H1 (cell line): ENCODE measurements around the gene LRRC27. TPM values are rescaled to one million over a fixed set of nuclear protein-coding genes. Genes with fewer than 3 reads are reported as not detected.

Experiments
- CTCF ChIA-PET: fragments of 300-600 bp; sonication (Branson Sonifier 250); formaldehyde crosslinking; loops from one replicate; lab custom pipeline; 2021; ENCODE audit not compliant: partially characterized antibody; lab: Charles Lee
- POLR2A ChIA-PET: fragments of 300-600 bp; sonication (Branson Sonifier 250); formaldehyde crosslinking; loops from one replicate; lab custom pipeline; 2021; ENCODE audit warnings: inconsistent platforms; ENCODE audit not compliant: partially characterized antibody; lab: Charles Lee
- DNase-seq, 2 experiments: peaks; one replicate each; pipeline versions ENCODE4 v3.0.0 to v3.0.0-alpha.2; 2010 to 2022; ENCODE audit warnings: low spot score in 2 of 2, low read depth in 1 of 2, mixed read lengths in 1 of 2
- FAIRE-seq: peaks from 2 replicates; lab custom pipeline; 2011; peaks lifted over from hg19 to GRCh38; lab: Jason Lieb, UNC
- H2AFZ ChIP-seq: 2 replicates; pipeline ENCODE4 v1.8.1; 2012; ENCODE audit warnings: low read length, inconsistent platforms
- H2AK5ac ChIP-seq: 2 replicates; pipeline ENCODE4 v1.6.1; 2013; ENCODE audit warnings: low read depth, low read length
- H2BK120ac ChIP-seq: replicated peaks from 2 replicates; pipeline ENCODE3; 2013; ENCODE audit warnings: low read depth, low read length, inconsistent platforms
- H2BK12ac ChIP-seq: 2 replicates; pipeline ENCODE4 v1.6.1; 2013; ENCODE audit warnings: low read depth, low read length
- H2BK15ac ChIP-seq: 2 replicates; pipeline ENCODE4 v1.6.1; 2013; ENCODE audit warnings: low read length
- H2BK20ac ChIP-seq: 2 replicates; pipeline ENCODE4 v1.6.1; 2013; ENCODE audit warnings: low read length
- H2BK5ac ChIP-seq: 2 replicates; pipeline ENCODE4 v1.6.1; 2013; ENCODE audit warnings: low read depth, low read length
- H3K14ac ChIP-seq: 2 replicates; pipeline ENCODE4 v1.6.1; 2013; ENCODE audit warnings: inconsistent platforms; ENCODE audit not compliant: insufficient read length
- H3K18ac ChIP-seq: 2 replicates; pipeline ENCODE4 v1.6.1; 2013; ENCODE audit warnings: low read length; ENCODE audit errors: extremely low read depth
- H3K23ac ChIP-seq: 2 replicates; pipeline ENCODE4 v1.6.1; 2013; ENCODE audit warnings: inconsistent platforms; ENCODE audit not compliant: insufficient read length
- H3K23me2 ChIP-seq: 2 replicates; pipeline ENCODE4 v1.6.1; 2013; ENCODE audit warnings: low read depth, low read length
- H3K27ac ChIP-seq: 2 replicates; pipeline ENCODE4 v1.6.1; 2011; ENCODE audit warnings: low read depth, low read length, inconsistent platforms
- H3K27me3 ChIP-seq, 4 experiments: replicated peaks in 1 of 4; 1 replicate in 1 of 4; 2 replicates in 3 of 4; pipeline versions ENCODE4 v1.6.1 to v1.8.1; 2011 to 2013; ENCODE audit warnings: low read length in 3 of 4, mild to moderate bottlenecking in 3 of 4, inconsistent platforms in 2 of 4, mixed read lengths in 2 of 4, moderate library complexity in 1 of 4; ENCODE audit not compliant: control insufficient read depth in 3 of 4, insufficient read depth in 3 of 4; ENCODE audit errors: extremely low read depth in 1 of 4
- H3K36me3 ChIP-seq, 4 experiments: 2 replicates each; pipeline versions ENCODE4 v1.6.1 to v1.8.1; 2011 to 2013; ENCODE audit warnings: mild to moderate bottlenecking in 4 of 4, low read length in 3 of 4, moderate library complexity in 2 of 4, control low read depth in 1 of 4, inconsistent platforms in 1 of 4; ENCODE audit not compliant: insufficient read depth in 4 of 4, control insufficient read depth in 2 of 4
- H3K4ac ChIP-seq: replicated peaks from 2 replicates; pipeline ENCODE3; 2013; ENCODE audit warnings: low read length, low read depth, mixed read lengths, inconsistent platforms; ENCODE audit not compliant: insufficient read length
- H3K4me1 ChIP-seq, 4 experiments: replicated peaks in 1 of 4; 1 replicate in 1 of 4; 2 replicates in 3 of 4; pipeline versions ENCODE4 v1.6.1 to v1.8.1; 2011 to 2013; ENCODE audit warnings: low read length in 3 of 4, inconsistent platforms in 2 of 4, mixed read lengths in 1 of 4; ENCODE audit not compliant: insufficient read depth in 4 of 4, control insufficient read depth in 3 of 4
- H3K4me2 ChIP-seq, 2 experiments: 2 replicates each; pipeline versions ENCODE4 v1.6.1 to v1.8.1; 2011 to 2013; ENCODE audit warnings: low read depth in 2 of 2, low read length in 2 of 2, control low read depth in 1 of 2, inconsistent platforms in 1 of 2, mild to moderate bottlenecking in 1 of 2; ENCODE audit not compliant: insufficient read depth in 1 of 2
- H3K4me3 ChIP-seq, 4 experiments: fragments of 200-600, 300-600 bp in 1 of 4; sonication (generic), shearing (Covaris generic), sonication (Bioruptor Twin) in 1 of 4; 2 replicates each; pipeline versions ENCODE4 v1.5.1 to v1.8.1; 2011 to 2016; ENCODE audit warnings: low read length in 4 of 4, low read depth in 3 of 4, control low read depth in 2 of 4, inconsistent platforms in 2 of 4, mild to moderate bottlenecking in 2 of 4, mixed read lengths in 1 of 4, moderate library complexity in 1 of 4; ENCODE audit not compliant: insufficient read depth in 2 of 4; ENCODE audit errors: extremely low read depth in 1 of 4
- H3K56ac ChIP-seq: replicated peaks from 2 replicates; pipeline ENCODE3; 2013; ENCODE audit warnings: low read depth, mild to moderate bottlenecking, mixed read lengths, low read length, inconsistent platforms; ENCODE audit not compliant: insufficient read length
- H3K79me1 ChIP-seq: 2 replicates; pipeline ENCODE4 v1.6.1; 2013; ENCODE audit warnings: low read depth, low read length, control low read depth
- H3K79me2 ChIP-seq, 2 experiments: 2 replicates each; pipeline versions ENCODE4 v1.6.1 to v1.8.1; 2012 to 2013; ENCODE audit warnings: low read length in 2 of 2, mild to moderate bottlenecking in 2 of 2, inconsistent platforms in 1 of 2; ENCODE audit not compliant: insufficient read depth in 2 of 2, control insufficient read depth in 1 of 2
- H3K9ac ChIP-seq, 4 experiments: replicated peaks in 1 of 4; 1 replicate in 1 of 4; 2 replicates in 3 of 4; pipeline versions ENCODE4 v1.6.1 to v1.8.1; 2011 to 2013; ENCODE audit warnings: low read depth in 3 of 4, low read length in 3 of 4, control low read depth in 2 of 4, mild to moderate bottlenecking in 2 of 4, moderate library complexity in 2 of 4, inconsistent platforms in 1 of 4; ENCODE audit errors: extremely low read depth in 1 of 4
- H3K9me3 ChIP-seq, 2 experiments: 2 replicates each; pipeline versions ENCODE4 v1.6.1 to v1.8.1; 2012 to 2013; ENCODE audit warnings: mild to moderate bottlenecking in 2 of 2, moderate library complexity in 2 of 2, control low read depth in 1 of 2, inconsistent platforms in 1 of 2, low read depth in 1 of 2, low read length in 1 of 2, mixed read lengths in 1 of 2; ENCODE audit not compliant: insufficient read depth in 2 of 2
- H4K20me1 ChIP-seq, 2 experiments: replicated peaks in 1 of 2; 2 replicates each; pipeline versions ENCODE3 to v1.8.1; 2011 to 2013; ENCODE audit warnings: inconsistent platforms in 2 of 2, low read length in 2 of 2, mild to moderate bottlenecking in 1 of 2; ENCODE audit not compliant: insufficient read depth in 2 of 2, control insufficient read depth in 1 of 2
- H4K5ac ChIP-seq: 2 replicates; pipeline ENCODE4 v1.6.1; 2013; ENCODE audit warnings: low read length, low read depth, mixed read lengths, inconsistent platforms; ENCODE audit not compliant: insufficient read length
- H4K8ac ChIP-seq: 2 replicates; pipeline ENCODE4 v1.8.0; 2013; ENCODE audit warnings: mild to moderate bottlenecking, moderate library complexity, low read length, inconsistent platforms; ENCODE audit not compliant: insufficient read depth; ENCODE audit errors: extremely low read depth
- H4K91ac ChIP-seq: replicated peaks from 2 replicates; pipeline ENCODE3; 2013; ENCODE audit warnings: low read length, mixed read lengths, inconsistent platforms; ENCODE audit not compliant: insufficient read length
- ATF2 ChIP-seq: IDR thresholded peaks from 2 replicates; pipeline ENCODE4 v1.6.1; 2012; ENCODE audit warnings: low read length, inconsistent platforms
- BRCA1 ChIP-seq: IDR thresholded peaks from 2 replicates; pipeline ENCODE4 v1.6.1; 2012; ENCODE audit warnings: low read depth, low read length, improper control_type of control experiment
- CBX5 ChIP-seq: fragments of 300-800, 300-1000 bp; sonication (generic); IDR thresholded peaks from 2 replicates; pipeline ENCODE4 v1.7.1; 2016; ENCODE audit warnings: antibody characterized with exemption, low read length, low read depth
- CTCF ChIP-seq, 3 experiments: IDR thresholded peaks; 1 replicate in 2 of 3; 2 replicates in 1 of 3; pipeline versions ENCODE4 v1.5.1 to v1.6.1; 2011; ENCODE audit warnings: low read length in 3 of 3, mild to moderate bottlenecking in 3 of 3, inconsistent platforms in 2 of 3, low read depth in 1 of 3, moderate library complexity in 1 of 3; ENCODE audit not compliant: insufficient read depth in 1 of 3; ENCODE audit errors: control extremely low read depth in 1 of 3
- GTF2F1 ChIP-seq: IDR thresholded peaks from 2 replicates; pipeline ENCODE4 v1.6.1; 2012; ENCODE audit warnings: low read depth, low read length, improper control_type of control experiment, borderline replicate concordance
- KDM1A ChIP-seq: fragments of 200-600, 300-600 bp; sonication (generic); IDR thresholded peaks from 2 replicates; pipeline ENCODE4 v1.7.1; 2016; ENCODE audit warnings: mild to moderate bottlenecking, low read length, borderline replicate concordance
- NANOG ChIP-seq: IDR thresholded peaks from 2 replicates; pipeline ENCODE4 v1.6.1; 2011; ENCODE audit warnings: low read length, low read depth, mild to moderate bottlenecking, inconsistent platforms; ENCODE audit not compliant: insufficient read depth, poor library complexity, severe bottlenecking
- SIX5 ChIP-seq: IDR thresholded peaks from 2 replicates; pipeline ENCODE4 v1.6.1; 2011; ENCODE audit warnings: mild to moderate bottlenecking, low read depth, low read length
- TBP ChIP-seq: IDR thresholded peaks from 2 replicates; pipeline ENCODE4 v1.6.1; 2011; ENCODE audit warnings: low read depth, low read length, improper control_type of control experiment
- WGBS, 2 experiments: shearing (Covaris generic) in 1 of 2; methylation state at CpG; one replicate each; pipeline versions ENCODE4 v1.1.6 to v1.1.7; 2013 to 2015; ENCODE audit warnings: low lambda C conversion rate in 2 of 2, mixed read lengths in 2 of 2, inconsistent platforms in 1 of 2, low coverage in 1 of 2, missing lambda C conversion rate in 1 of 2; ENCODE audit not compliant: insufficient replicate concordance in 2 of 2, insufficient coverage in 1 of 2, insufficient read length in 1 of 2; ENCODE audit errors: extremely low coverage in 1 of 2, missing lambda C conversion rate in 1 of 2; 5-methylcytosine and 5-hydroxymethylcytosine counted together
- polyA plus RNA-seq, 7 experiments: library from polyadenylated mRNA; depleted of rRNA in 3 of 7; stranded (reverse) in 5 of 7; unstranded in 2 of 7; fragments of >200 nt in 5 of 7; fragments of 200-250 nt in 2 of 7; gene quantifications; 1 replicate in 5 of 7; 2 replicates in 1 of 7; 4 replicates in 1 of 7; pipeline versions ENCODE4 v1.2.1 to v1.2.3, GENCODE V29; 2011 to 2013; ENCODE audit warnings: missing spikeins in 2 of 7, mixed read lengths in 2 of 7
- total RNA-seq: library from RNA; stranded (reverse); fragmentation: NEBNext Ultra II Directional; extraction: Animal tissue kit (Norgen Biotek cat#: 25700); gene quantifications from 2 replicates; pipeline ENCODE4 v1.2.1, GENCODE V29; 2021

The LRRC27 gene
- total and polyA plus RNA-seq, 2 of the 8 experiments (the other 6 are each of a cell fraction or from before 2014, with no cell fraction given): 1.2 to 3.8 TPM

GRCh38 chr10:132374612-132375011 lies 42.6 kb downstream of the LRRC27 start:
- H2BK20ac ChIP-seq: no peak overlapping the region
- no peak for FAIRE-seq
- H3K4me3 ChIP-seq: no peak overlapping the region
- no peak for TF ChIP-seq SIX5
- TF ChIP-seq BRCA1: no peak
- TF ChIP-seq TBP: no peak
- TF ChIP-seq NANOG: no peak
- TF ChIP-seq CBX5: no peak
- TF ChIP-seq KDM1A: no peak
- no peak for TF ChIP-seq ATF2
- no peak for TF ChIP-seq CTCF (IDR thresholded peaks at IDR 0.05; ENCODE audit: control extremely low read depth in 1 of 3, insufficient read depth in 1 of 3, low read depth in 1 of 3, low read length in 3 of 3)
- no peak for TF ChIP-seq GTF2F1

More at GRCh38 chr10:132374612-132375011, 42.6 kb downstream of the LRRC27 start:
- Histone ChIP-seq H3K4me1 (peaks cover 0 to 11% (median 2%) of the 10 kb centered on the region in 4 experiments; a peak in 4 of 7 replicates), H4K8ac (peak overlapping the region; percentile 11; the same call in 1 of the 2 replicates), H4K91ac (no peak overlapping the region), H4K5ac (no peak overlapping the region), H3K18ac (no peak overlapping the region), H3K27ac (no peak overlapping the region), H2BK12ac (0 out of 2 replicates have a peak overlapping the region, but pooled peaks have one; percentile 23), H3K27me3 (no peaks in the 10 kb centered on the region; a peak in 1 of 7 replicates), H3K79me2 (no peaks in the 10 kb centered on the region), H3K23ac (no peak overlapping the region), H3K23me2 (no peaks in the 10 kb centered on the region), H2AK5ac (peak overlapping the region; percentile 70; the same call in 1 of the 2 replicates), H2AFZ (no peak overlapping the region), H2BK120ac (no peak overlapping the region), H3K4ac (no peak overlapping the region), H3K79me1 (no peaks in the 10 kb centered on the region), H3K9me3 (peaks cover 0 to 2% of the 10 kb centered on the region in 2 experiments; a peak in 1 of 4 replicates), H4K20me1 (peaks cover 0 to 1% of the 10 kb centered on the region in 2 experiments), H2BK15ac (0 out of 2 replicates have a peak overlapping the region, but pooled peaks have one; percentile 72), H3K4me2 (no peak overlapping the region), H3K9ac (no peak overlapping the region), H2BK5ac (no peak overlapping the region), H3K56ac (no peak overlapping the region), H3K14ac (no peak overlapping the region), H3K36me3 (no peaks in the 10 kb centered on the region)
- 89% methylated on average over 14 of the region's 14 CpGs; no CpG with 5 or more reads in 1 of the 2 experiments for WGBS, 2 experiments
- POLR2A ChIA-PET: no interaction called here
- CTCF ChIA-PET: interaction anchor here (0.8 to 4.6 kb wide), 3 partner anchors 13 to 84 kb away, joined by 3 to 48 read pairs (median 4); no protein-coding TSS in a partner anchor
- no peak for DNase-seq
